ENCODE results near the gene FRYL.
"Not testable (repeated sequence)": the region's sequence is repeated elsewhere in the genome, so short reads cannot be mapped to it uniquely, and the experiment has no call there.

FRYL gene

DNA sequence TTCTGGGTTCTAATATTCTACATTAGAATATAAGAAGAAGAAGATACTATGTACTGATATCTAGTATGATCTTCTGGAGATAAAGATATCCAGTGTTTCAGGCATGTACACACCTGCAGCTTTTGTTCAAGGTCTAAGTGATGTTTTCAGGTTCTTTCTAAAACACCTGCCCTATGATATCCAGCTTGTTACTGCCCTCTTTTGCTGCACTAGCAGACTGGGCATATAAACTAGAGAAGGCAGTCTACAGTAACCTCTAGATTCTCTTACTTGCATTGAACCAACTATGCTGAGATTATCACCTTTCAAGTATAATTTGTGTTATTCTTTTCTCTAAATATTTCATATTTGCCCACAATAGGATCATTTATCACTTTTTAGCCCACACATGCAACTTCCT lies 1.9 kb upstream of the FRYL start:
- no peak for DNase-seq

DNA sequence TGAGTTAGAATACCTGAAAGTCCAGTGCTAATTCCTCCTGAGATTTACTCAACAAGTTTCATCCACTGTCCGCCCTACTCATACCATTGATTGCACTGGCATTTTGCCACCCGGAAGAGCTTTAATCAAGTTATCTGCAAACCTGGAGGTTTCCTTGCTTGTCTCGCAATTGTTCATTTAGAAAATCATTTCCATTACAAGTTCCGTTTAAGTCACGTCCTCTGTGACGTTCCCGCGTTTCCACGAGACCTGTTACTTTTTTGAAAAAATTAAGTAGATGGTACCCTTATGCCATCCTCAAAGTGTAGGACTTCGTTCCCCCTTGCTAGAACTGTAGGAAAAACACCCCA lies 761 bp upstream of the FRYL start:
- DNase-seq = no peak

DNA sequence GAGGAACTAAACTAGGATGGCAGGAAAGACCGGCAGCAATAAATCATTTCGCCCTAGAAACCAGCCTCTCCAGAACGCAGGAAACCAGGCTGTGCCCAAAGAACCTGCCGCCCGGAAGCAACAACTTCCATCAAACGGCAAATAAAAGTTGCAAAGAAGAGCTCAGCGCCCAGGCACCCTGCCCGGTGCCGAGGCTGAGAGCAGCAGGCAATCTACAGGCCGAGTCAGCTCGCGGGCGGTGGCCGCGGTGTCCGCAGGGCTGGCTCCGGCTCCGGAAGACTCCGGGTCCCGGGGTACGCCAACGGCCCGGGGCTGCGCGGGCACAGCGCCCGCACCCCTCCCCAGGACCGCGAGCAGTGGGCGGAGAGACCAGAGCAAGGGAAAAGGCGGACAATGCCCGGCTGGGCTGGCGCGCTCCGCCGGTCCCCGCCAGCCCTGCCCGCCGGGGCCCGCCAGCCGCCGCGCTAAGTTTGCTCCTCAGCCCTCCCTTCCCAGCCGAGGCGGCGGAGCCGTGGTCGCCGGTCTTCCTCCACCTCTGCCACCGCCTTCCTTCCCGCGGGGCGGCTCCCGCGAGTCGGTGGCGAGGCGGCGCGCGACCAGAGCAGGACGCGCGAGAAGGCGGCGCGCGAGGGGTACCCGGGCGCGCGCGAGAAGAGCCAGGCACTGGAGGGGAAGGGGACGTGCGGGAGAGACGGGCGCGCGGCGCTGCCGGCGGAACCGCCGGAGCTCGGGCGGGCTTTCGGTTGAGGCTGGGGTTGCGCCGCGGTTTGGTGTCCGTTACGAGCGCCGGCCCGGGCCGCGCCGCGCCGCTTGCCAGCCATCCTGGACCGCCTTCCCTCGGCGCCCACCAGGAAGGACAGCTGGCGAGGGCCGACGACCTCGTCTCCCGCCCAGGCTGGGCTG lies 733 bp downstream of the FRYL start:
- peak; percentile 65 for DNase-seq

DNA sequence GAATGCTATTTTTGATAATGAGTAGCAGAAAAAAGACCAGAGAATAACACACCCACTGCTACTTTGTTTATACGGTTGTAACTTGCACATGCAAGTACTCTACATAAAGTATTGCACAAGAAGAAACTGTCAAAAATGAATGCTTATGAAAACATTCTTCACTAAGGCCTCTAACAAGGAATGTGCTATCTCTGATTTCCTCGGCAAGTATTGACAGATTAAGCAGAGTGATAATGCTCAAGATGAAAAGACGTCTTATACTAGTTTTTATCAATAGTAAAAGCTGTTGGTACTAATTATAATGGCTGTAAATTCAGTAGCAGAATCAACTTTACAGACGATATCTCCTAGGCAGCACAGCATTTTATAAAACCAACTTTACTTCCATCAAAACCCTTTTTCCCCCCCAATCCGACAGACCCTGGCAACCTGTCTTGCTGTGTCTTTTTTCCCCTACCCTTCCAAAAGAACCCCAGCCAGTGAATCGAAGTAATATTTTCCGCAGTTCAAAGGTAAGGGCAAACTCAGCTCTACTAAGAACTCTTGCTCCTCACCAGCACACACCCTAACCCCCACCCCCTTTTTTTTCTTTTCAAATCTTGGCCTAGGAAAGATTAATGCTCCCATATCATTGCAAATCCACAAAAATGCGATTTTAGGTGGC lies 1.5 kb downstream of the FRYL start:
- no peak for DNase-seq

DNA sequence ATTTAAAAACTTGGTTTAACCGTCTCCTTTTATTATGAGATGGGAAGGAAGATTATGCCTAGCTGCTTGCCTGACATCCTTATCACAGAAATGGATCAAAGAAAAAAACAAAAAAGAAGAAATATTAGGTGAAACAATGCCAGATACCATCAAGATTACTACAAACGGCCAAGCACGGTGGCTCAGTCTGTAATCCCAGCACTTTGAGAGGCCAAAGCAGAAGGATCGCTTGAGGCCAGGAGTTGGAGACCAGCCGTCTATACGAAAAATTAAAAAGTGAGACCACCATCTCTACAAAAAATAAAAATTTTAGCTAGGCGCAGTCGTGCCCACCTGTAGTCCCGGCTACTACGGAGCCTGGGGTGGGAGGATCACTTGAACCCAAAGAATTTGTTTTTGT lies 2.3 kb downstream of the FRYL start:
- DNase-seq = no peak

DNA sequence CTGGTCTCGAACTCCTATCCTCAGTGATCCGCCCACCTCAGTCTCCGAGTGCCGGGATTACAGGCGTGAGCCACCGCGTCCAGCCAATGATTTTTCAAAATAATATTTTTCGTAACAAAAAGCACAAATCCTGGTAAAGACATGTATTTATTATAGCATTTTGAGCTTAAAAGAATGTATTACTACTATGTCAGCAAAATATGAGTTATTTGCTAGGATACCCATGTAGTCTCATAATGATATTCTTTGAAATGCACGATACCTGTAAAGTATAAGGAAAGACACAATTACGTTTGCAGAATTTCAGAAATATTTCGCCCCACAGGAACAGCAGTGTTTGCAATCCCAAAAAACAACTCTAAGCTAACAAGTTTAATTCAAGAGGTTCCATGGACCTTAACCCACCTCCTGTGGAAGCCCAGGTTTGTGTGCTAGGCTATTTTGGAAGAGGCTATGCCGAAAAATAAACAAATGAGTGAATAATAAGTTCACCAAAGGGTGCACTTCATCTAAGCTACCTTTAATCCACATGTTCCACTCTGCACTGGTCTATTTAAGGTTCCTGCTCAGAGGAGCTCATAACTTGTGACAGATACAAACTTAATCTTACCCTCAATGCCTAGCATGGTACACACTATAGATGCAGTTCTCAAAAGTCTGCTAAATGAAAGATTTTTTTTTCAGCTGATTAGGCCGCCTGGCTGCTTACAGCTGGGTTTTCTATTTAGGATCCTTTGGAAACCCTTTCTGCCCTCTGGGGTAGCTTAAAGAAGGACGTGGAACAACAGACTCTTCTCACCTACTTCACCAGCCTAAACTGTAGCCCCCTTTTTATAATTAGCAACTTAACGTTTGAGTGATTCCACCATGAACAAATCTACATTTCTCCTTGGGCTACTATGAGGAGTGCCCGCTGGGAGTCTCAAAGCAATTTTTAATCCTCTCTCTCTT lies 5.0 kb downstream of the FRYL start:
- DNase-seq = no peak

DNA sequence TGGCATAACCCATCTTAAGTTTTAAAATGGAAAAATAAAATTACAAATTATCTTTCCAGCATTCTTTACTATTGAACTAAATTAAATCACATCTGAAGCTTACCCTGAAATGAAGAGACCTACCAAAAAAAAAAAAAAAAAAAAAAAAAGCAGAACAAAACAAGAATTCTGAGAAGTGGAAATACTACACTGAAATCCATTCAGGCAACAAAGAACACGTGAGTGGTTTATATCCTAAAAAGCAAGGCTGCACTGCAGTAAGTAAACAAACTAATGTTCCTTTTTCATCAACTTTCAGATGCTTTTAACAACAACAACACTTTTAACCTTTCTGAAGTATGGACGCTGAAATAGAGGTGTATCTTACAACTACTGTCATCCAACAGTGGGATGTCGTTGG lies 7.5 kb downstream of the FRYL start:
- no peak for DNase-seq

DNA sequence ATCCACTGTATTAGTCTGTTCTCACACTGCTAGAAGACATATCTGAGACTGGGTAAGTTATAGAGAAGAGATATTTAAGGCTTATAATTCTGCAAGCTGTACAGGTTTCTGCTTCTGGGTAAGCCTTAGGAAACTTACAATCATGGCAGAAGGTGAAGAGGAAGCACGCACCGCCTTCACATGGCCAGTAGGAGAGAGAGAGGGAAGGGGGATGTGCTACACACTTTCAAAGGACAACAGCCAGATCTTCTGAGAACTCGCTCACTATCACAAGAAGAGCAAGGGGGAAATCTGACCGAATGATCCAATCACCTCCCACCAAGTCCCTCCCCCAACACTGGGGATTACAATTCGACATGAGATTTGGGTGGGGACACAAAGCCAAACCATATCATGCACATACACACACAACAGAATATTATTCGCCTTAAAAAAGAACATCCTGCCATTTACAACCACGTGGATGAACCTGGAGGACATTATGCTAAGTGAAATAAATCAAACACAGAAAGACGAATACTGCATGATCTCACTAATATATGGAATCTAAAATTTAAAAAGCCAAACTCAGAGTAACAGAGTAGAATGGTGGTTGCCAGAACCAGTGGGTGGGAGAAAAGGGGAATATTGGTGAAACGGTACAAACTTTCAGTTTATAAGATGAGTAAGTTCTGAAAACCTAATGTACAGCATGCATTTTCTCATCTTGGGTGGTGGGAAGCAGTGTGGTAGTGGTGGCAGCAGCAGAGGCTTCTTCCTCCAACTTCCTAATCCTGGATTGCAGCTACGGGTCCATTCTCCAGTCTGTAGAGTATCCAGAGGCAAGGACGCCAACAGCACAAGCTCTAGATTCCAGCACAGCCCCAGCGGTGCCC lies 12.8 kb downstream of the FRYL start:
- DNase-seq = no peak

DNA sequence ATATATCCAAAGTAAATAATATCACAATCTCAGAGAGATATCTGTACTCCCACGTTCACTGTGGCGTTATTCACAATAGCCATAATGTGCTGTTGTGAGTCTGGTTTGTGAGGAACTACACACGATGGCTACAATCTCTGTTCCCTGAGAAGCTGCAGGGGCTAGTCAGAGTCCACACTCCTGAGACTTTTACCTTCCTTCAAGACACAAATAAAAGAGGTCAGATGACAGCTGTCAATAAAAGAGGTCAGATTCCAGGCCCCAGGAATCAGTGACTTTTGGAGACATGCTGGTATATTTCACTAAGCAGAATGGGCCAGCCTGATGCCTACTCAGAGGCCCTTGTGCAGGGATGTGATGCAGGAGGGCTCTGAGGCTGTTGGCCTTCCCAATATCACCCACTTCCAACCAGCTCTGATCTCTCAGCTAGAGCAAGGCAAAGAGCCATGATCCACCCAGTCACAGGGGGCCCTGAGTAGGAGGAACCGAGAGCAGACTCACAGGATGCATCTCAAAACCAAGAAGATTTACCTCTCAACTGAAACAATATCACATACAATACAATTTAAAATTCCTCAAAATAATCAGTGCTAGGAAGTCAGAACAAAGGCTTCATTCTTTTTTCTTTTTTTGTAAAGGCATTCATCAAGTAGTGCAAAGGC lies 13.8 kb downstream of the FRYL start:
- DNase-seq = no peak

DNA sequence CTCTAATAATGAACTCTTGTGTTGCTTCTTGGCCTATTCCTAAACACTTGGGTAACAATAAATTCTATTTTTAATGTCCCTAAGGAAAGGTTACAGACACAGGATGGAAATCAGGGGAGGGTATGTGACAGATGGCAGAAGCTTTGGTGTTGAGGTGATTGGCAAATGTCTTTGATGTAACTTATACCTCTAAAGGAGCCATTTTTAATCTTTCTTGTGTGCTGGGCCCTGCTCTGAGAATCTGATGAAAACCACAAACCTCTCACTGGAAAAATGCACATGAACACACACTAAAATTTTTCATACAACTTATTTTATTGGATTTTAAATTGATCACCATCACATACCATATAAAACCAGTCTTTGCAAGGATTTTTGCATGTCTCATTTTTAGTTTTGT lies 17.7 kb downstream of the FRYL start:
- no peak for DNase-seq

DNA sequence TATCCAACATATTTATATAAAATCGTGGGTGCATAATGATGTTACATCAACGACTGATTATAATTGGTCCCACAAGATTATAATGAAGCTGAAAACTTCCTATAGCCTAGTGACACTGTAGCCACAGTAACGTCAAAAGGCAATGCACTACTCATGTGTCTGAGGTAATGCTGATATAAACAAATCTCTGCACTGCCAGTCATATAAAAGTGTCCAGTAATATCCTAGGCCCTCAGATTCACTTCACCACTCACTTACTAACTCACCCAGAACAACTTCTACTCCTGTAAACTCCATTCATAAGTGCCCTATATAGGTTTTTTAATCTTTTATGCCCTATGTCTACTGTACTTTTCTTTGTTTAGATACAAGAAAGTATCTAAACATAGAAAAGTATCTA lies 18.8 kb downstream of the FRYL start:
- no peak for DNase-seq

DNA sequence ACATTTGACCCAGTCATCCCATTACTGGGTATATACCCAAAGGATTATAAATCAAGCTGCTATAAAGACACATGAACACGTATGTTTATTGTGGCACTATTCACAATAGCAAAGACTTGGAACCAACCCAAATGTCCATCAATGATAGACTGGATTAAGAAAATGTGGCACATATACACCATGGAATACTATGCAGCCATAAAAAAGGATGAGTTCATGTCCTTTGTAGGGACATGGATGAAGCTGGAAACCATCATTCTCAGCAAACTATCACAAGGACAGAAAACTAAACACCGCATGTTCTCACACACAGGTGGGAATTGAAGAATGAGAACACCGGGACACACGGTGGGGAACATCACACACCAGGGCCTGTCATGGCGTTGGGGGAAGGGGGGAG lies 21.4 kb downstream of the FRYL start:
- not testable (repeated sequence) for DNase-seq

DNA sequence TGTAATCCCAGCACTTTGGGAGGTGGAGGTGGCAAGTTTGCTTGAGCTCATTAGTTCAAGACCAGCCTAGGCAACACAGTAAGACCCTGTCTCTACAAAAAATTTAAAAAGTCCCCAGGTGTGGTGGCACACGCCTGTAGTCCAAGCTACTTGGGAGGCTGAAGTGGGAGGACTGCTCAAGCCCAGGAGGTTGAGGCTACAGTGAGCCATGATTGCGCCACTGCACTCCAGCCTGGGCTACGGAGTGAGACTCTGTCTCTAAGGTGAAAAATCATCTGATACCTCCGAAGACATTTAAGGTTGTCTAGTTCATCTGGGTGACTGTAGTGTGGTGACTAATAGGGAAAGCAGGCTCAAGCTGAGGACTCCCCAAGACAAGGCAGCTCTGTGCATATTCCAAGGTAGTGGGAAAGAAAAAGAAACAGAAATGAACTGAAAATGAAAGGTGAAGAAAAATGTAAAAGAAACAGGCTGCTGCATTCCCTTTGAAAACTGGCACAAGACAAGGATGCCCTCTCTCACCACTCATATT lies 23.3 kb downstream of the FRYL start:
- DNase-seq = no peak

DNA sequence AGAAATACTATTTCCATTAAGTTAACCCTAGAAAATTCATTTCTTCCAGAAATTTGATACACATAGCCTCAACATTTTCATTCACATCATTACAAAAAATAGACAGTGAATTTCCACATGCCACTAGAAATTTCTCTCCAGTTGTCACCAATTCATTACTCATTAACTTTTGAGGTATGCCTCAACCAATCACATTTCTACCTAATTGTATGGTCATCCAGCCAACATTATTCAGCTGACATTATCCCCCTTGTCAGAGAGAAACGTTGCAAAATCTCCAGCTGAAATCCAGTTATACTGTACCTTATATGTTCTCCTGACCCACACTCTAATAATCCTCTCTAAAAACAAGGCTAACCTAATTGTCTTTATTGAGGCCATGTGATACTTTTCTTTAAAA lies 24.8 kb downstream of the FRYL start:
- no peak for DNase-seq

DNA sequence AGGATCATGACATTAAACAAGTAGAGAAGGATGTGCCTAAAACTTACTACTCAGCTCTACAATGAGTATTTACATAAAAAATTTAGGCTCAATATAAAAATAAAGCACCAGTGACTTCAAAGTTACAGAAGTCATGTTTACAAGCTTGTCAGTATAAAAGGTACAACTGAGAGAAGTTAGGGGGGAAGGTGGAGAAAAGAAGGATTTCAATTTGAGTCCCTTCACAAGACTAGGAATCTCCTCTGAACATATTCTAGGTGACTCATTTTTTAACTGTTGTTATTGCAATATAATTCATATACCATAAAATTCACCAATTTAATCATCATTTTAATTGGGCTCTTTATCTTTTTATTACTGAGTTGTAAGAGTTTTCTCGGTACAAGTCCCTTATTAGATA lies 26.9 kb downstream of the FRYL start:
- no peak for DNase-seq

DNA sequence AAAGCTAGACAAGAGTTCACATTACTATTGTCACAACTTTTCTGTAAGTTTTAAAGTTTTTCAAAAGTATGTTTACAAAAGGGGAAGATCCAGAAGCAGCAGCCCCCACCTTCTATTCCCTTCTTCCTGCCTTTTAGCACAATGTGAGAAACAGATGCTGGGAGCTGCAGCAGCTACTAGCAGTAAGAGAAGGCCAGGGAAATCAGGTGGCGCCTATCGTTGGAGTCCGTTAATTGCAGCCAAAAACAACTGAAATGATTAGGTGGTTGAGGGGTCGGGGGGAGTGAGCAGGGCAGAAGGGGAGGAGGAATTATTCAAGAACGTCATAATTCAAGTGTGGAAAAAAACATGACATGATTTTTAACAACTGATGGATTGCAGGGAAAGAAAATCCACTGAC lies 27.4 kb downstream of the FRYL start:
- no peak for DNase-seq

DNA sequence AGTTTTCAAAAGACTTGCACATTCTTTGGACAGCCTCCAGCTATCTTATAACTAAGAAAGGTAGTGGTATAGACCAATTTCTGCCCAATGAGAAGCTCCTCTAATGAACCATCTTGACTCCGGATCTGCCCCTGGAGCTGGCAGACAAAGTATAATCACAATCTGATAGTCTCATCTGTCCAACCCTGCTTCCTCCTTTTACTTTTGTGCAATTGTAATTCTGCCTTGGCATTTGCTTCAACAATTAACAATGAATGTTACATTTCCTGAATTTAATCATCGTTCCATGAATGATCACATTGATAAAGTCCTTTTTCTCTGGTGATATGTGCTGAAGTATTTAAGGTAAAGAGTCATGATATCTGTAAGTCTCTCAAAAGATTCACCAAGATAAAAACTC lies 27.8 kb downstream of the FRYL start:
- DNase-seq = no peak

DNA sequence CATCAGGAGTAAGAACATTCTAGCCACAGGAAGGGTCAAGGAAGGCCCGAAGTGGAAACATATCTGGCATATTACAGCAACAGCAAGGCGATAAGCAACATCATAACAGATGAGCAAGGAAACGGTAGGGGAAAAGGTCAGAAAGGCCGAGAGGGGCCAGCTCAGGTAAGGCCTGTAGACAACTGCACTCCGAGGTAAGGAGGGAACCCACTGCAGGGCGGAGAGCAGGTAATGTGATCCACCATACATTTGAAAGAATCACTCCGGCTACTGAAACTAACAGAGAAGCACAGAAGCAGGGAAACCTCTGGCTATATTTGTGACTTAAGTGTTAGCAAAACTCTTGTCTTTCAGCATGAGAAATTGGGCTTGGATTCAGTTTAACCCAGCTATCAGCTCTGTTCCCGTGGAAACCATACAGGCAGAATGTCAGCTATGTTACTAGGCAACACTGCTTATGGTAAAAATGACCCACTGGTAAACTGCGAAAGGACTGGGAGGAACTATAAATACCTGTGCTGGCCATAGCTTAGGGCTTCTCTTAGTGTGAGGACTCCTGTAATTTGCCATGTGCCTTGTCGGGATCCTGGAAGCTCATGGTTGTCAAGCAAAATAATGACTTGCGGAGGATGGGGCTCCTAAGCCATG lies 31.0 kb downstream of the FRYL start:
- DNase-seq = no peak

DNA sequence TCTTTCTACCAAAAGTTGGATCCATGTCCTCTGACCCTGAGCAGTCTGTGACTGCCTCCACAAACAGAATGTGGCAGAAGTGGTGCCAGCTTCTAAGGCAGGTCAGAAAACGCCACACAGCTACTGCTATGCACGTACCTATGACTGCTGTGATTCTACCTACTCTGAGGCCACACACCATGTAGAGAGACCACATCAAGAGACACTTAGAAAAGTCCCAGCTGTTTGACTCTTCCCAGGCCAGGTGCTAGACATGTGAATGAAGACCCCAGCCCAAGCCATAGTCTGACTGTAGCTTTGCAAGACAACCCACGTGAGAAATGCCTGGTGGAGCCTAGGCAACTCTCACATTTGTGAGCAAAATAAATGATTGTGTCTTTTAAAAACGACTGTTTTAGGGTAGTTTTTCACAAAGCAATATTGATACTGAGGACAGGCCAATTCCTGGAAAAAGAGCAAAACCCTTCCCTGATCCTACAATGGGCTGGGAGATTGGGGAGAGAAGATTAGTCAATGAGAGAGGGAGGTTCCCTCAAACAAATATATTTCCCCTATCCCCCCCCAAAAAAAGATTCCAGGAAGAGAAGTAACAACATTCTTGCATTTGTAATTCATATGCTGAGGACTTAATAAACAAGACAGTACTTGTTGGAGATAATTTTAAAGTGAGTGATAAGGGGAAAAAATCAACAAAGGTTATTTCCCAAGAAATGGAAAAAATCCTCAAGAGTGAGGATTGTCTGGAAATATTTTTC lies 33.3 kb downstream of the FRYL start:
- DNase-seq = no peak

DNA sequence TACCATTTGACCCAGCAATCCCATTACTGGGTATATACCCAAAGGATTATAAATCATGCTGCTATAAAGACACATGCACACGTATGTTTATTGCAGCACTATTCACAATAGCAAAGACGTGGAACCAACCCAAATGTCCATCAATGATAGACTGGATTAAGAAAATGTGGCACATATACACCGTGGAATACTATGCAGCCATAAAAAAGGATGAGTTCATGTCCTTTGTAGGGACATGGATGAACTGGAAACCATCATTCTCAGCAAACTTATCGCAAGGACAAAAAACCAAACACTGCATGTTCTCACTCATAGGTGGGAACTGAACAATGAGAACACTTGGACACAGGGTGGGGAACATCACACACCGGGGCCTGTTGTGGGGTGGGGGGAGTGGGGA lies 34.9 kb downstream of the FRYL start:
- DNase-seq = not testable (repeated sequence)

Measured in NK-92 treated with Interleukin-12 subunit alpha and Interleukin-12 subunit beta, amount 100 ng/mL, for 24 hours (cell line).